ENCODE data around the gene DET1.

- TF ChIP-seq REST (IDR thresholded peaks at IDR 0.05; ENCODE audit: borderline replicate concordance): no peak
- no peak for TF ChIP-seq CTCF (IDR thresholded peaks at IDR 0.05; ENCODE audit: poor library complexity, severe bottlenecking)
- no peak for TF ChIP-seq EZH2 (IDR thresholded peaks at IDR 0.05; ENCODE audit: borderline replicate concordance, insufficient read depth, low read length, poor library complexity, severe bottlenecking)
Measured at GRCh38 chr15:88526247-88526879, 20.1 kb downstream of the DET1 start.

Data from neural cell (in vitro differentiated cells).